Cardiac fibroblast (primary cell): ENCODE data around the gene CELSR3.
A peak's percentile ranks its signal among the peaks of the same experiment; 100 is the strongest.

Source experiments
- DNase-seq, 2 donors: peaks; one replicate each; pipeline versions ENCODE4 v3.0.0 to v3.0.0-alpha.2; 2010; ENCODE audit warnings: low read depth in 2 of 2
- H3K4me3 ChIP-seq, 2 donors: replicated peaks in 1 of 2; 1 replicate in 1 of 2; 2 replicates in 1 of 2; pipeline ENCODE4 v1.5.1; 2011; ENCODE audit warnings: low read depth in 2 of 2, low read length in 2 of 2, mild to moderate bottlenecking in 2 of 2, moderate library complexity in 1 of 2
- CTCF ChIP-seq: IDR thresholded peaks from one replicate; pipeline ENCODE4 v1.5.1; 2011; ENCODE audit warnings: low read depth, mild to moderate bottlenecking, low read length, inconsistent platforms

CELSR3 gene

GRCh38 chr3:48595075-48595525 lies 67.6 kb downstream of the CELSR3 start, which contains the start of gene COL7A1:
COL7A1 (minus strand) TSS chr3:48595329; CDS start chr3:48595159, 170 bp downstream.
- peak within 1 kb of the TSS; percentile 23 to 61 for H3K4me3 ChIP-seq
- DNase-seq = no peak
- no peak for TF ChIP-seq CTCF

DNA sequence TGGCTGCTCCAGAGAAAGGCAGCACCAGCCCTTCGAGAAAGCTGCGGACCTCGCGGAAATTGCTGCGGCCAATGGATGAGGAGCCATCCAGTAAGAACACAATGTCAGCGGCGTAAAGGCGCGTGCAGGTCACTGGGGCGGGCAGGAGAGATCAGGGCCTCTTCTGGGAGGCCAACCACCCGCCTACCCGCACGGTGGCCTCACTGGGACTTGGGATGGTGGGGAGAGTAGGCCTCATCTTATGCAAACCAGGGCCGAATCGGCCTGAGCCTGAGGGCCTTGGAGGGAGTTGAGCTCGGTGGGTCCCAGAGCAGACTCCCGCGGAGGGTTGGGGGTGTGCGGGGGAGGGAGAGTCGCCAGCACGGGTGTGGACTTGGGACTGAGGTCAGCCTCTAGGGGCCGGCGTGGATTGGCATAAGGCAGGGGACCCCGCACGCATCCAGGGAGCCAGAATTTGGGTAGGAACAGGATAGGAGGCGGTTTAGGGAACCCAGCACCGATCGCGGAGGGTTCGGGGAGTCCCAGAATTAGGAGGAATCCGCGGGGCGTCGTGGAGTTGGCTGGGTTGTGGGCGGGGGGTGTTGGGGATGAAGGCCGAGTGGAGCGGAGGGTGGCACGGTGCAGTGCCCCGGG lies 68.2 kb downstream of the CELSR3 start:
- DNase-seq = peak in 1 of 2 donors; percentile 36
- H3K4me3 ChIP-seq = peak overlapping the region; percentile 23 to 61
- TF ChIP-seq CTCF = no peak

DNA sequence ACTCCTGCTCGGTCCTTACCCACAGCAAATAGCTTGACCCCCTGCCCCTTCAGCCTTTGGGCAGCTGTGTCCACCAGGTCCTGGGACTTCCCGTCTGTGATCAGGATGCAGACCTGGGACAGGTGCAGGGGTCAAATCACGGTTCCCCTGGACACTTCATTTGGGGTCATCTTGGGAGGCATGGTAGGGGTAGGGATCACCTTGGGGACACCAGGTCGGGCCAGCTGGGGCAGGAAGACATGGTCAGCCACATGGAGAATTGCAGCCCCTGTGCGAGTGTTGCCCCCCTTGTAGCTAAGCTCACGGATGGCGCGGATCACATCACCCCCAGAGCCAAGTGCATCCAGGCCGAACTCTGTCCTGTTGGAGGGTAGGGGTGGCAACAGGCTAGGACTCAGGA lies 69.3 kb downstream of the CELSR3 start:
- H3K4me3 ChIP-seq = peak overlapping the region in 1 of 2 donors; percentile 61
- no peak for TF ChIP-seq CTCF
- no peak for DNase-seq

DNA sequence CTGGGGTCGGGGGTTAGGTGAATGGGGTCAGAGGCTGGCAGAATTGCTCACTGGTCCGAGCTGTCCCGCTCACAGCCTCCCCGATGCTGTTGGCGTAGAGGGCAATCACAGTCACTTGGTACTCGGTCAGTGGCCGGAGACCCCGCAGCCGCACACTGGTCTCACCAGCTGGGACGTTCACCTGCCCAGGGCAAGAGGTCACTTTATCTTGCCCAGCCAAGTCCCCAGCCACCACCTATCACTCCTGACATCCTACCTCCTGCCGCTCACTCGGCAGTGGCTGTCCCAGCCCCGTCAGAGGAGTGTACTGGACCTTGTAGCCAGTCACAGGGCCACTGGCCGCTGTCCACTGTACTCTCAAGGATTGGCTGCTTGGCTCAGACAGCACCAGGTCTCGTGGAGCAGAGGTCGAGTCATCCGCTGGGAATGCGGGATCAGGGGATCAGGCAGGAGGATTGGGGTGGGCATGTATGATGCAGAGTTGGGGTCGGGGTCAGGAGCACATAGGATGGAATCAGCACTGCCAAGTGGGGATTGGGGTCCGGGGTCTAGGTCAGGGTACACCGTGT lies 70.1 kb downstream of the CELSR3 start:
- TF ChIP-seq CTCF = no peak
- DNase-seq = peak in 1 of 2 donors; percentile 28
- H3K4me3 ChIP-seq = peak overlapping the region in 1 of 2 donors; percentile 61

- no peak overlapping the region for H3K4me3 ChIP-seq
- no peak for DNase-seq
- no peak for TF ChIP-seq CTCF
Measured at GRCh38 chr3:48591886-48592518, 70.7 kb downstream of the CELSR3 start.

- DNase-seq = no peak
- no peak overlapping the region for H3K4me3 ChIP-seq
- no peak for TF ChIP-seq CTCF
Measured at GRCh38 chr3:48591436-48591835, 71.2 kb downstream of the CELSR3 start.
